KMS-11 (cell line): ENCODE data around the gene KLHL5.

Experiments used
- H2AFZ ChIP-seq: fragments of 200-600 bp; sonication (generic); 2 replicates; pipeline ENCODE4 v1.6.1; 2016; ENCODE audit warnings: antibody characterized with exemption, mixed run types, low read depth
- H3K27ac ChIP-seq: fragments of 200-600 bp; sonication (generic); 2 replicates; pipeline ENCODE4 v1.6.1; 2016; ENCODE audit warnings: mild to moderate bottlenecking, mixed run types
- H3K27me3 ChIP-seq: fragments of 200-600 bp; sonication (generic); 2 replicates; pipeline ENCODE4 v1.6.1; 2017; ENCODE audit warnings: mild to moderate bottlenecking, low read depth, mixed run types, moderate library complexity; ENCODE audit not compliant: insufficient read depth
- H3K36me3 ChIP-seq: fragments of 200-600 bp; sonication (generic); 2 replicates; pipeline ENCODE4 v1.6.1; 2017; ENCODE audit warnings: mild to moderate bottlenecking, mixed run types; ENCODE audit not compliant: insufficient read depth
- H3K4me1 ChIP-seq: fragments of 200-600 bp; sonication (generic); 2 replicates; pipeline ENCODE4 v1.6.1; 2016; ENCODE audit warnings: mild to moderate bottlenecking, low read depth, mixed run types; ENCODE audit not compliant: poor library complexity, severe bottlenecking
- H3K4me2 ChIP-seq: fragments of 200-600 bp; sonication (generic); 2 replicates; pipeline ENCODE4 v1.7.0; 2016; ENCODE audit warnings: mild to moderate bottlenecking, mixed run types
- H3K4me3 ChIP-seq: fragments of 200-600 bp; sonication (generic); IDR thresholded peaks from 2 replicates; pipeline ENCODE4 v1.6.1; 2017; ENCODE audit warnings: low read depth, low read length, mixed read lengths; ENCODE audit not compliant: insufficient read depth
- H3K79me2 ChIP-seq: fragments of 200-600 bp; sonication (generic); 2 replicates; pipeline ENCODE4 v1.6.1; 2016; ENCODE audit warnings: low read depth, mixed run types; ENCODE audit not compliant: insufficient read depth
- H3K9ac ChIP-seq: fragments of 200-600 bp; sonication (generic); 2 replicates; pipeline ENCODE4 v1.6.1; 2016; ENCODE audit warnings: mild to moderate bottlenecking, mixed run types
- H4K20me1 ChIP-seq: fragments of 200-600 bp; sonication (generic); 2 replicates; pipeline ENCODE4 v1.6.1; 2016; ENCODE audit warnings: mild to moderate bottlenecking, mixed run types; ENCODE audit not compliant: insufficient read depth
- TF ChIP-seq, protein P1 (sequence below): fragments of 200-600 bp; sonication (generic); conservative IDR thresholded peaks from 2 replicates; pipeline ENCODE4 v1.6.1; 2017; ENCODE audit warnings: low read depth, mild to moderate bottlenecking, antibody characterized with exemption, low read length, moderate library complexity, mixed read lengths

KLHL5 gene

DNA sequence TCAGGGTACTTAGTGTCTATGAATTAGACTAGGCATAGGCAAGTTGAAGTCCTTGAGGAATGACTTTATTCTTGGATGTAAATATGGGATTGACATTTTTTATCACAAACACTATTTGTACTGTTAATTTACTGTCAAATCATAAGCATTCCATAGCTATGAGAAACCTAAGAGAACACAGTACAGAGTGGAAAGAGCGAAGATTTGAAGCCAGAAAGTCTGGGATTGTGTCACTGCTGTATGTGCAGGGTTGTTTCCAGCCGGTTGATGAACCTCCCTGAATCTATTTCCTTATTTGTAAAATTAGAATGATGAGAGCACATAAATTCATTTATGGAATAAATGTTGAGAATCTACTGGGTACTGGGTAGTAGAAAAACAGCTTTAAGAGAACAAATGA, 14.4 kb upstream of the KLHL5 start:
- peaks cover 25% of the 10 kb centered on the region for H3K4me1 ChIP-seq
- no peak overlapping the region for H3K4me3 ChIP-seq
- 0 out of 2 replicates have a peak overlapping the region, but pooled peaks have one; percentile 13 for H3K4me2 ChIP-seq
- H3K27ac ChIP-seq: no peak overlapping the region
- no peaks in the 10 kb centered on the region for H3K36me3 ChIP-seq
- no peaks in the 10 kb centered on the region for H3K79me2 ChIP-seq
- H4K20me1 ChIP-seq: no peaks in the 10 kb centered on the region
- no peaks in the 10 kb centered on the region for H3K27me3 ChIP-seq
- H2AFZ ChIP-seq: no peak overlapping the region
- no peak overlapping the region for H3K9ac ChIP-seq
- TF ChIP-seq, protein P1, sequence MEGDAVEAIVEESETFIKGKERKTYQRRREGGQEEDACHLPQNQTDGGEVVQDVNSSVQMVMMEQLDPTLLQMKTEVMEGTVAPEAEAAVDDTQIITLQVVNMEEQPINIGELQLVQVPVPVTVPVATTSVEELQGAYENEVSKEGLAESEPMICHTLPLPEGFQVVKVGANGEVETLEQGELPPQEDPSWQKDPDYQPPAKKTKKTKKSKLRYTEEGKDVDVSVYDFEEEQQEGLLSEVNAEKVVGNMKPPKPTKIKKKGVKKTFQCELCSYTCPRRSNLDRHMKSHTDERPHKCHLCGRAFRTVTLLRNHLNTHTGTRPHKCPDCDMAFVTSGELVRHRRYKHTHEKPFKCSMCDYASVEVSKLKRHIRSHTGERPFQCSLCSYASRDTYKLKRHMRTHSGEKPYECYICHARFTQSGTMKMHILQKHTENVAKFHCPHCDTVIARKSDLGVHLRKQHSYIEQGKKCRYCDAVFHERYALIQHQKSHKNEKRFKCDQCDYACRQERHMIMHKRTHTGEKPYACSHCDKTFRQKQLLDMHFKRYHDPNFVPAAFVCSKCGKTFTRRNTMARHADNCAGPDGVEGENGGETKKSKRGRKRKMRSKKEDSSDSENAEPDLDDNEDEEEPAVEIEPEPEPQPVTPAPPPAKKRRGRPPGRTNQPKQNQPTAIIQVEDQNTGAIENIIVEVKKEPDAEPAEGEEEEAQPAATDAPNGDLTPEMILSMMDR: no peak

DNA sequence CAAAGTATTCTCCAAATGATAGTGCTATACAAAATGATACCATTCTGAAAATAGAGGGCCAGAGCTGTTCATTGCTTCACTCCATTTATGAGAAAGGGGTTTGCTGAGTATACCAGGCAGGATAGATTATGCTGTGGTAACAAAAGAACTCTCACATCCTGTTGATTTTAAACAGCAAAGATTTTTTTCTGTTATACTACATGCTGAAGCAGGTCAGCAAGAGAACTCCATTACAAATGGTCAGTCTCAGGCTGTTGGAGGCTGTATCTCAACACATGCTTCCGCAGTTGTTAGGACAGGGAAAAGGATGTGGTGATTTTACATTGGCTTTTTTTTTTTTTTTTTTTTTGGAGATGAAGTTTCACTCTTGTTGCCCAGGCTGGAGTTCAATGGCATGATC, 13.7 kb upstream of the KLHL5 start:
- Histone ChIP-seq H2AFZ (no peak overlapping the region), H3K27me3 (no peaks in the 10 kb centered on the region), H3K27ac (no peak overlapping the region), H3K4me1 (peaks cover 20% of the 10 kb centered on the region), H3K4me2 (peak overlapping the region; percentile 13; the same call in 1 of the 2 replicates), H3K79me2 (no peaks in the 10 kb centered on the region), H3K4me3 (no peak overlapping the region), H4K20me1 (no peaks in the 10 kb centered on the region), H3K9ac (no peak overlapping the region), H3K36me3 (no peaks in the 10 kb centered on the region)
- TF ChIP-seq, protein P1: no peak

- no peak overlapping the region for H2AFZ ChIP-seq
- no peaks in the 10 kb centered on the region for H3K27me3 ChIP-seq
- TF ChIP-seq, protein P1: no peak
- no peak overlapping the region for H3K9ac ChIP-seq
- no peaks in the 10 kb centered on the region for H4K20me1 ChIP-seq
- no peak overlapping the region for H3K4me3 ChIP-seq
- no peak overlapping the region for H3K4me2 ChIP-seq
- H3K79me2 ChIP-seq: no peaks in the 10 kb centered on the region
- no peaks in the 10 kb centered on the region for H3K36me3 ChIP-seq
- peaks cover 14% of the 10 kb centered on the region for H3K4me1 ChIP-seq
- H3K27ac ChIP-seq: no peak overlapping the region
Observed at GRCh38 chr4:39050590-39050989, 11.4 kb upstream of the KLHL5 start.

DNA sequence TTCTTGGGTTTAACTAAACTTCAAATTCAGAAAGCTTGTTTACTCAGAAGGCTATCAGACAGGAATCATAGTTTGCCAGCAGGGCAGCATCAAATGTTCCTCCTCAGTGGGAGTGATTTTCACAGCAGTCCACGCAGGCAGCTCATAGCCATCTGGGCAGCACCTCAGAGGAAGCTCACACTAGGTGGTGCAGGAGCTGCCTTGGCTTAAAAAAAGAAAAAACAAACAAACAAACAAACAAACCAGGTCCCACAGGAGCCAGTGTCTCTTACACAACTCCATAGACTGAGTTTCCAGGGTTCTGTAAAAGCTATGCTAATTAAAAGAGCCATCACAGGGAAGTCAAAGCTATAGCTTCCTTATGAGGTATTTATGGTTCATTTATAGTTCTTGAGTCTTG, 10.5 kb upstream of the KLHL5 start:
- Histone ChIP-seq H4K20me1 (no peaks in the 10 kb centered on the region), H3K79me2 (no peaks in the 10 kb centered on the region), H3K4me2 (no peak overlapping the region)

More for the DNA sequence above, 10.5 kb upstream of the KLHL5 start:
- Histone ChIP-seq H3K27me3 (no peaks in the 10 kb centered on the region), H3K36me3 (no peaks in the 10 kb centered on the region), H3K9ac (no peak overlapping the region), H3K27ac (no peak overlapping the region), H2AFZ (no peak overlapping the region), H3K4me3 (no peak overlapping the region), H3K4me1 (peaks cover 14% of the 10 kb centered on the region)
- TF ChIP-seq, protein P1: no peak
